Mesenchymal stem cell (in vitro differentiated cells and primary cell): ENCODE measurements around the gene DNAH12.

Experiments used
- DNase-seq: peaks from one replicate; pipeline ENCODE4 v3.0.0-alpha.2; 2013
- H2AFZ ChIP-seq: one replicate; pipeline ENCODE4 v1.6.1; 2013; ENCODE audit warnings: low read depth, mild to moderate bottlenecking, control low read depth, inconsistent platforms, low read length, moderate library complexity
- H2AK5ac ChIP-seq: 2 replicates; pipeline ENCODE4 v1.6.1; 2013; ENCODE audit warnings: low read length, moderate library complexity, mild to moderate bottlenecking, inconsistent platforms; ENCODE audit not compliant: severe bottlenecking
- H2BK120ac ChIP-seq: one replicate; pipeline ENCODE4 v1.6.1; 2013; ENCODE audit warnings: low read depth, mild to moderate bottlenecking, inconsistent platforms, low read length, moderate library complexity
- H2BK12ac ChIP-seq, 2 experiments: one replicate each; pipeline ENCODE4 v1.6.1; 2013; ENCODE audit warnings: inconsistent platforms in 2 of 2, low read length in 2 of 2, mild to moderate bottlenecking in 2 of 2, moderate library complexity in 2 of 2, control low read depth in 1 of 2
- H2BK15ac ChIP-seq: one replicate; pipeline ENCODE4 v1.6.1; 2013; ENCODE audit warnings: mild to moderate bottlenecking, low read depth, inconsistent platforms; ENCODE audit not compliant: poor library complexity, severe bottlenecking
- H2BK5ac ChIP-seq: 2 replicates; pipeline ENCODE4 v1.6.1; 2013; ENCODE audit warnings: low read depth, mild to moderate bottlenecking, low read length, control low read depth, inconsistent platforms; ENCODE audit not compliant: poor library complexity, severe bottlenecking
- H3K14ac ChIP-seq, 2 experiments: one replicate each; pipeline ENCODE4 v1.6.1; 2013; ENCODE audit warnings: inconsistent platforms in 2 of 2, low read length in 2 of 2, control low read depth in 1 of 2, mild to moderate bottlenecking in 1 of 2, moderate library complexity in 1 of 2
- H3K18ac ChIP-seq, 2 experiments: one replicate each; pipeline ENCODE4 v1.6.1; 2013; ENCODE audit warnings: inconsistent platforms in 2 of 2, low read length in 2 of 2, control low read depth in 1 of 2, low read depth in 1 of 2, mild to moderate bottlenecking in 1 of 2
- H3K23ac ChIP-seq, 2 experiments: one replicate each; pipeline ENCODE4 v1.6.1; 2013; ENCODE audit warnings: inconsistent platforms in 2 of 2, low read length in 2 of 2, mild to moderate bottlenecking in 2 of 2, moderate library complexity in 2 of 2, control low read depth in 1 of 2
- H3K27ac ChIP-seq: 2 replicates; pipeline ENCODE4 v1.5.1; 2013; ENCODE audit warnings: mild to moderate bottlenecking, moderate library complexity, low read length, control low read depth, inconsistent platforms; ENCODE audit not compliant: poor library complexity, severe bottlenecking
- H3K27me3 ChIP-seq, 2 experiments: 2 replicates each; pipeline versions ENCODE4 v1.6.1 to v1.7.0; 2013; ENCODE audit warnings: low read length in 2 of 2, mild to moderate bottlenecking in 2 of 2, moderate library complexity in 2 of 2, control low read depth in 1 of 2, inconsistent platforms in 1 of 2; ENCODE audit not compliant: control insufficient read depth in 1 of 2, insufficient read depth in 1 of 2
- H3K36me3 ChIP-seq, 2 experiments: 2 replicates each; pipeline versions ENCODE4 v1.6.1 to v1.7.0; 2013; ENCODE audit warnings: low read length in 2 of 2, control low read depth in 1 of 2, inconsistent platforms in 1 of 2, low read depth in 1 of 2, mild to moderate bottlenecking in 1 of 2; ENCODE audit not compliant: insufficient read depth in 2 of 2, control insufficient read depth in 1 of 2
- H3K4ac ChIP-seq, 2 experiments: one replicate each; pipeline ENCODE4 v1.6.1; 2013; ENCODE audit warnings: inconsistent platforms in 2 of 2, low read length in 2 of 2, mild to moderate bottlenecking in 2 of 2, moderate library complexity in 2 of 2, control low read depth in 1 of 2, low read depth in 1 of 2
- H3K4me1 ChIP-seq: 2 replicates; pipeline ENCODE4 v1.6.1; 2013; ENCODE audit warnings: low read depth, low read length, control low read depth; ENCODE audit not compliant: control insufficient read depth, insufficient read depth
- H3K4me2 ChIP-seq: 2 replicates; pipeline ENCODE4 v1.6.1; 2013; ENCODE audit warnings: low read length, mild to moderate bottlenecking, inconsistent platforms; ENCODE audit not compliant: poor library complexity, severe bottlenecking
- H3K4me3 ChIP-seq, 2 experiments: 2 replicates each; pipeline versions ENCODE4 v1.5.1 to v1.7.0; 2013; ENCODE audit warnings: low read length in 2 of 2, mild to moderate bottlenecking in 2 of 2, control low read depth in 1 of 2, low read depth in 1 of 2; ENCODE audit not compliant: insufficient read depth in 1 of 2
- H3K79me1 ChIP-seq: replicated peaks from 2 replicates; pipeline ENCODE4 v1.6.1; 2013; ENCODE audit warnings: mild to moderate bottlenecking, control low read depth, low read length, inconsistent platforms; ENCODE audit not compliant: poor library complexity, severe bottlenecking
- H3K9ac ChIP-seq: 2 replicates; pipeline ENCODE4 v1.7.0; 2013; ENCODE audit warnings: mild to moderate bottlenecking, low read length, moderate library complexity
- H3K9me3 ChIP-seq: 2 replicates; pipeline ENCODE4 v1.7.0; 2013; ENCODE audit warnings: mild to moderate bottlenecking, low read length; ENCODE audit not compliant: control insufficient read depth
- H4K8ac ChIP-seq: one replicate; pipeline ENCODE4 v1.6.1; 2013; ENCODE audit warnings: inconsistent platforms, mild to moderate bottlenecking, low read length, moderate library complexity
- H4K91ac ChIP-seq: one replicate; pipeline ENCODE4 v1.6.1; 2013; ENCODE audit warnings: mild to moderate bottlenecking, low read length, inconsistent platforms
- WGBS: methylation state at CpG from one replicate; pipeline ENCODE4 v1.1.7; 2013; ENCODE audit warnings: mixed read lengths; 5-methylcytosine and 5-hydroxymethylcytosine counted together

DNAH12 gene

GRCh38 chr3:57420001-57420400 lies 124.1 kb downstream of the DNAH12 start:
- no peak overlapping the region for H3K27ac ChIP-seq
- no peak overlapping the region for H2BK15ac ChIP-seq
- no peak overlapping the region for H4K91ac ChIP-seq
- no peak overlapping the region for H2AK5ac ChIP-seq
- H3K27me3 ChIP-seq, result no peaks in the 10 kb centered on the region
- DNase-seq, result no peak
- H3K9me3 ChIP-seq, result no peaks in the 10 kb centered on the region
- H3K14ac ChIP-seq, result no peak overlapping the region
- no peak overlapping the region for H3K4me3 ChIP-seq
- no peaks in the 10 kb centered on the region for H3K4me1 ChIP-seq
- no CpG with 5 or more reads among the region's 2 CpGs for WGBS
- no peak overlapping the region for H3K23ac ChIP-seq
- H3K18ac ChIP-seq, result no peak overlapping the region
- no peak overlapping the region for H3K4me2 ChIP-seq
- H4K8ac ChIP-seq, result no peak overlapping the region
- H2BK120ac ChIP-seq, result no peak overlapping the region
- no peak overlapping the region for H2BK12ac ChIP-seq
- H3K36me3 ChIP-seq, result no peaks in the 10 kb centered on the region
- no peak overlapping the region for H3K9ac ChIP-seq
- no peak overlapping the region for H3K4ac ChIP-seq
- H2AFZ ChIP-seq, result no peak overlapping the region
- no peak overlapping the region for H2BK5ac ChIP-seq
- no peaks in the 10 kb centered on the region for H3K79me1 ChIP-seq

- no peak overlapping the region for H3K4me3 ChIP-seq
- H2BK120ac ChIP-seq, result no peak overlapping the region
- H2AFZ ChIP-seq, result no peak overlapping the region
- no peaks in the 10 kb centered on the region for H3K79me1 ChIP-seq
- WGBS, result no CpG with 5 or more reads among the region's 1 CpG
- no peak overlapping the region for H3K23ac ChIP-seq
- no peak overlapping the region for H3K18ac ChIP-seq
- no peak for DNase-seq
- no peak overlapping the region for H3K14ac ChIP-seq
- H3K27ac ChIP-seq, result no peak overlapping the region
- H2BK5ac ChIP-seq, result no peak overlapping the region
- no peak overlapping the region for H2BK12ac ChIP-seq
- no peak overlapping the region for H3K9ac ChIP-seq
- no peak overlapping the region for H2BK15ac ChIP-seq
- no peaks in the 10 kb centered on the region for H3K36me3 ChIP-seq
- H4K91ac ChIP-seq, result no peak overlapping the region
- no peak overlapping the region for H4K8ac ChIP-seq
- peaks cover 10% of the 10 kb centered on the region for H3K9me3 ChIP-seq
- no peak overlapping the region for H3K4me2 ChIP-seq
- no peak overlapping the region for H2AK5ac ChIP-seq
- no peaks in the 10 kb centered on the region for H3K27me3 ChIP-seq
- no peaks in the 10 kb centered on the region for H3K4me1 ChIP-seq
- no peak overlapping the region for H3K4ac ChIP-seq
Observed at GRCh38 chr3:57411715-57412114, 132.4 kb downstream of the DNAH12 start.

- Histone ChIP-seq H3K79me1 (no peaks in the 10 kb centered on the region), H2BK5ac (no peak overlapping the region), H3K9me3 (peaks cover 10% of the 10 kb centered on the region), H3K4me1 (no peaks in the 10 kb centered on the region), H3K9ac (no peak overlapping the region), H2AFZ (no peak overlapping the region), H3K27me3 (no peaks in the 10 kb centered on the region), H2AK5ac (no peak overlapping the region), H3K4me3 (no peak overlapping the region), H2BK120ac (no peak overlapping the region), H3K36me3 (no peaks in the 10 kb centered on the region), H3K4me2 (no peak overlapping the region), H3K18ac (no peak overlapping the region), H4K8ac (no peak overlapping the region), H3K4ac (no peak overlapping the region), H3K14ac (no peak overlapping the region), H2BK12ac (no peak overlapping the region), H4K91ac (no peak overlapping the region), H2BK15ac (no peak overlapping the region), H3K27ac (no peak overlapping the region), H3K23ac (no peak overlapping the region)
- DNase-seq, result no peak
- WGBS, result no CpG with 5 or more reads among the region's 2 CpGs
Observed at GRCh38 chr3:57409471-57409870, 134.7 kb downstream of the DNAH12 start.

- Histone ChIP-seq H3K4me2 (no peak overlapping the region), H3K14ac (no peak overlapping the region), H4K8ac (no peak overlapping the region), H3K4ac (no peak overlapping the region), H3K79me1 (no peaks in the 10 kb centered on the region), H3K9ac (no peak overlapping the region), H2AK5ac (no peak overlapping the region), H2AFZ (no peak overlapping the region), H4K91ac (no peak overlapping the region), H2BK120ac (no peak overlapping the region), H2BK12ac (no peak overlapping the region), H3K9me3 (peaks cover 4% of the 10 kb centered on the region), H3K27me3 (no peaks in the 10 kb centered on the region), H3K36me3 (no peaks in the 10 kb centered on the region), H3K4me3 (no peak overlapping the region), H3K4me1 (no peaks in the 10 kb centered on the region), H3K23ac (no peak overlapping the region), H2BK15ac (no peak overlapping the region), H2BK5ac (no peak overlapping the region), H3K18ac (no peak overlapping the region), H3K27ac (no peak overlapping the region)
- WGBS, result 87% methylated on average over 3 of the region's 5 CpGs
- no peak for DNase-seq
Observed at GRCh38 chr3:57402675-57403074, 141.5 kb downstream of the DNAH12 start.
